ENCODE results near the gene UBXN6. TPM values are rescaled to one million over a fixed set of nuclear protein-coding genes. Genes with fewer than 3 reads are reported as not detected.

Gene UBXN6
- polyA plus RNA-seq, 2 of the 4 experiments (the other 2 are of a cell fraction) = 23.0 to 31.6 TPM

DNA sequence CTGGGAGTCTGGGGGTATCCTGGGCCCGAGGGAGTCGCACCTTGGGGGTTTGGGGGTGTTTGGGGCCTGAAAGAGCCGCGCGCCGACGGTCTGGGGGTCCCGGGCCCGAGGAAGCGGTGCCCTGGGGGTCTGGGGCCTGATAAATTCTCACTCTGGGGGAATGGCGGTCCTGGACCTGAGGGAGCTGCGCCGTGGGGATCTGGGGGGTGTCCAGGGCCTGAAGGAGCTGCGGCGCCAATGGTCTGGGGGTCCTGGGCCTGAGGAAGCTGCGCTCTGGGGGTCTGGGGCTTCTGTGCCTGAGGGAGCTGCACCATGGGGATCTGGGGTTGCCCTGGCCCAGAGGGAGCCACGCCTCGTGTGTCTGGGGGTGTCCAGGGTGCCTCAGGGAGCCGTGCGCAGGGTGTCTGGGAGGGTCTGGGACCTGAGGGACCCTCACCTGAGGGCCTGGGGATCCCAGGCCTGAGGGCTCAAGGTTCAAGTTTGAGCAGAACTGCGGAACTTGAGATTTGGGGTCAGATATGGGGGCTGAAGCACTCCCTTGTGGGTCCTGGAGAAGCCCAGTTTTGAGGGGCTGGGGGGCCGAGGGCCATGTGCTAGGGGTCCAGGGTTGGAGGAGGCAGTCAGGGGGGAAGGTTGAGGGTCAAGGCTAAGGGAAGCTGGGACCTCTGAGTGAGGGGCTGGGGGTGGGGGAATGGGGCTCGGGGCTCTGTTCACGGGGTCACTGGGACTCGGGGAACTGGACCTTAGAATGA, 15.6 kb upstream of the UBXN6 start:
- TF ChIP-seq RNF2 (IDR thresholded peaks at IDR 0.05; ENCODE audit: borderline replicate concordance, low read depth) (no peak), ZC3H11A (IDR thresholded peaks at IDR 0.05) (no peak), ZSCAN20 (CRISPR knock-in tag; IDR thresholded peaks at IDR 0.05) (no peak), CBX8 (IDR thresholded peaks at IDR 0.05) (no peak), CBX2 (IDR thresholded peaks at IDR 0.05; ENCODE audit: borderline replicate concordance, low read depth) (no peak), POLR2AphosphoS2 (conservative IDR thresholded peaks at IDR 0.05; ENCODE audit: low read length) (no peak), BHLHE40 (IDR thresholded peaks at IDR 0.05; ENCODE audit: low read depth, low read length) (no peak), NR3C1 (IDR thresholded peaks at IDR 0.05) (no peak), SREBF2 (IDR thresholded peaks at IDR 0.05) (no peak), CHD2 (IDR thresholded peaks at IDR 0.05; ENCODE audit: low read length, partially characterized antibody) (no peak), CEBPB (IDR thresholded peaks at IDR 0.05) (no peak), ESRRA (IDR thresholded peaks at IDR 0.05; ENCODE audit: borderline replicate concordance, low read length) (no peak), HOXA7 (CRISPR knock-in tag; IDR thresholded peaks at IDR 0.05) (no peak), RFX5 (IDR thresholded peaks at IDR 0.05) (no peak), RAD21 (conservative IDR thresholded peaks at IDR 0.05 in 1 of 2, IDR thresholded peaks at IDR 0.05 in 1 of 2) (no peak), EP300 (IDR thresholded peaks at IDR 0.05) (no peak)
- TF ChIP-seq, protein P1, sequence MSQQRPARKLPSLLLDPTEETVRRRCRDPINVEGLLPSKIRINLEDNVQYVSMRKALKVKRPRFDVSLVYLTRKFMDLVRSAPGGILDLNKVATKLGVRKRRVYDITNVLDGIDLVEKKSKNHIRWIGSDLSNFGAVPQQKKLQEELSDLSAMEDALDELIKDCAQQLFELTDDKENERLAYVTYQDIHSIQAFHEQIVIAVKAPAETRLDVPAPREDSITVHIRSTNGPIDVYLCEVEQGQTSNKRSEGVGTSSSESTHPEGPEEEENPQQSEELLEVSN (IDR thresholded peaks at IDR 0.05; ENCODE audit: borderline replicate concordance, low read depth) = no peak
- TF ChIP-seq, protein P2, sequence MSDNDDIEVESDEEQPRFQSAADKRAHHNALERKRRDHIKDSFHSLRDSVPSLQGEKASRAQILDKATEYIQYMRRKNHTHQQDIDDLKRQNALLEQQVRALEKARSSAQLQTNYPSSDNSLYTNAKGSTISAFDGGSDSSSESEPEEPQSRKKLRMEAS (IDR thresholded peaks at IDR 0.05) = no peak
- WGBS (ENCODE audit: missing lambda C conversion rate) = 59% methylated on average over 6 of the region's 25 CpGs
- H3K27ac ChIP-seq = peak overlapping the region; percentile 82 to 99
- peaks cover 15% of the 10 kb centered on the region for H3K4me1 ChIP-seq
- DNase-seq (ENCODE audit: low read depth in 1 of 2, low spot score in 1 of 2) (no peak), FAIRE-seq (no peak), ATAC-seq (no peak)
- no peaks in the 10 kb centered on the region for H3K9me3 ChIP-seq
- ChIA-PET POLR2A (no interaction called here), CTCF (interaction anchor here (0.6 to 1.9 kb wide), 3 partner anchors 9 to 73 kb away, joined by 4 to 6 read pairs (median 6); partner anchors contain the start of gene SH3GL1)
- peak overlapping the region; percentile 98 for H3K4me3 ChIP-seq
- H3K4me2 ChIP-seq = peak overlapping the region; percentile 95

- no peak for DNase-seq (ENCODE audit: low read depth in 1 of 2, low spot score in 1 of 2)
- FAIRE-seq = no peak
- WGBS (ENCODE audit: missing lambda C conversion rate) = 0% methylated on average over 7 of the region's 71 CpGs
- peak within 1 kb of the TSS; percentile 95 for H3K4me2 ChIP-seq
- ATAC-seq = peak in 1 of 2 experiments; percentile 9; a peak in 2 of 6 replicates
- peaks cover 15% of the 10 kb centered on the region for H3K4me1 ChIP-seq
- H3K27ac ChIP-seq = peak within 1 kb of the TSS; percentile 82 to 99
- CTCF ChIA-PET = interaction anchor here (1.0 to 1.7 kb wide), 2 partner anchors 53 to 164 kb away, joined by 3 to 6 read pairs; no protein-coding TSS in a partner anchor
- TF ChIP-seq, protein P3, sequence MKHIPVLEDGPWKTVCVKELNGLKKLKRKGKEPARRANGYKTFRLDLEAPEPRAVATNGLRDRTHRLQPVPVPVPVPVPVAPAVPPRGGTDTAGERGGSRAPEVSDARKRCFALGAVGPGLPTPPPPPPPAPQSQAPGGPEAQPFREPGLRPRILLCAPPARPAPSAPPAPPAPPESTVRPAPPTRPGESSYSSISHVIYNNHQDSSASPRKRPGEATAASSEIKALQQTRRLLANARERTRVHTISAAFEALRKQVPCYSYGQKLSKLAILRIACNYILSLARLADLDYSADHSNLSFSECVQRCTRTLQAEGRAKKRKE (CRISPR knock-in tag; IDR thresholded peaks at IDR 0.05; ENCODE audit: low read depth) = no peak
- no peak for TF ChIP-seq RNF2 (IDR thresholded peaks at IDR 0.05; ENCODE audit: borderline replicate concordance, low read depth)
- no peak for TF ChIP-seq GATA3 (IDR thresholded peaks at IDR 0.05; ENCODE audit: borderline replicate concordance)
- no peak for TF ChIP-seq HOXB13 (CRISPR knock-in tag; IDR thresholded peaks at IDR 0.05; ENCODE audit: low read depth)
- TF ChIP-seq ESRRA (IDR thresholded peaks at IDR 0.05; ENCODE audit: borderline replicate concordance, low read length) = no peak
- TF ChIP-seq SMC3 (IDR thresholded peaks at IDR 0.05) = no peak
- TF ChIP-seq, protein P2 (IDR thresholded peaks at IDR 0.05) = no peak
- TF ChIP-seq, protein P1 (IDR thresholded peaks at IDR 0.05; ENCODE audit: borderline replicate concordance, low read depth) = no peak
- peak within 1 kb of the TSS; percentile 98 for H3K4me3 ChIP-seq
- no peaks in the 10 kb centered on the region for H3K9me3 ChIP-seq
- POLR2A ChIA-PET = no interaction called here
Observed at GRCh38 chr19:4472174-4472974, 14.8 kb upstream of the UBXN6 start, which contains the start of gene HDGFL2. Gene HDGFL2, plus strand, starts transcription at chr19:4472297. Its CDS starts 54 bp downstream, at chr19:4472351.
